PC-9 (cell line): Measurements from ENCODE around the gene HNRNPUL2.

Experiments used
- EZH2 ChIP-seq: fragments of 200-600 bp; sonication (generic); IDR thresholded peaks from 2 replicates; pipeline ENCODE4 v1.8.0; 2017; ENCODE audit warnings: antibody characterized with exemption, low read depth
- TF ChIP-seq, protein P1 (sequence below): fragments of 200-600 bp; sonication (generic); conservative IDR thresholded peaks from 2 replicates; pipeline ENCODE4 v1.6.1; 2017; ENCODE audit warnings: mixed run types, antibody characterized with exemption, mild to moderate bottlenecking, moderate library complexity

DNA sequence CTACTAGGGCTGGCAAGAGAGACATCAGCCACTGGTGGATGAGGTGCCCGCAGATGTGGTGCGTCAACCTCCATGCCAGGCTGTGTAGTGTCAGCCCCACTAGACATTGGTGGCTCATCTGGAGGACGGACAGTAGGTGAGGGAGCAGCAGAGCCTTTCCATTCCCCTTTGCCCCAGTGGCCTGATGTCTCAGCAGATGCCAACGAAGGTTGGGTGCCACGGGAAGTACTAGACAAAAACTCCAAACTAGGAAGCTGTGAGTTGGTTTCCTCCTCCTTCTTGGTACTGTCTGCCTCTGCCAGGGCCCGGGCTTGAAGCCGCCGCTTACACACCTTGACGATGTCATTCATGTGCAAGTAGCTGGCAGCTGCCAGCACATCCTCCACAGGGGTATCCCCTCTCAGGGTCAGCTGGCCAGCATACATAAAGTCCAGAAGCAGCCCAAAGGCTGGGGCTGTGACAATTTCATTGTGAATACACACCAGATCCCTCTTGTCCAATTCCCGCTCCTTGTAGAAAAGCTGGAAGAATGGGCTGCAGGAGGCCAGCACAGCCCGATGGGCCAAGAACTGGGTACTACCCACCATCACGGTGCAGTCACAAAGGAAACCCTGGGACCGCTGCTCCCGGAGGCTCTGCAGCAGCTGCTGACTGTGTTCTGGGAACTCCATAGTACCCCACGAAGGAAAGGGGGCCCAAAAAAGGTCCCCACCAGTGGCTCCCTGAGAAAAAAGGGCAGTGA, 25.9 kb upstream of the HNRNPUL2 start:
- TF ChIP-seq, protein P1, sequence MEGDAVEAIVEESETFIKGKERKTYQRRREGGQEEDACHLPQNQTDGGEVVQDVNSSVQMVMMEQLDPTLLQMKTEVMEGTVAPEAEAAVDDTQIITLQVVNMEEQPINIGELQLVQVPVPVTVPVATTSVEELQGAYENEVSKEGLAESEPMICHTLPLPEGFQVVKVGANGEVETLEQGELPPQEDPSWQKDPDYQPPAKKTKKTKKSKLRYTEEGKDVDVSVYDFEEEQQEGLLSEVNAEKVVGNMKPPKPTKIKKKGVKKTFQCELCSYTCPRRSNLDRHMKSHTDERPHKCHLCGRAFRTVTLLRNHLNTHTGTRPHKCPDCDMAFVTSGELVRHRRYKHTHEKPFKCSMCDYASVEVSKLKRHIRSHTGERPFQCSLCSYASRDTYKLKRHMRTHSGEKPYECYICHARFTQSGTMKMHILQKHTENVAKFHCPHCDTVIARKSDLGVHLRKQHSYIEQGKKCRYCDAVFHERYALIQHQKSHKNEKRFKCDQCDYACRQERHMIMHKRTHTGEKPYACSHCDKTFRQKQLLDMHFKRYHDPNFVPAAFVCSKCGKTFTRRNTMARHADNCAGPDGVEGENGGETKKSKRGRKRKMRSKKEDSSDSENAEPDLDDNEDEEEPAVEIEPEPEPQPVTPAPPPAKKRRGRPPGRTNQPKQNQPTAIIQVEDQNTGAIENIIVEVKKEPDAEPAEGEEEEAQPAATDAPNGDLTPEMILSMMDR = no peak
- no peak for TF ChIP-seq EZH2
